Large intestine (tissue), 3 donors: Measurements from ENCODE around the gene SRSF10. TPM values are rescaled to one million over a fixed set of nuclear protein-coding genes. Genes with fewer than 3 reads are reported as not detected.
"Not testable (repeated sequence)": the region's sequence is repeated elsewhere in the genome, so short reads cannot be mapped to it uniquely, and the experiment has no call there.

ENCODE experiments used
- DNase-seq, 2 donors: peaks; one replicate each; pipeline versions ENCODE4 v3.0.0 to v3.0.0-alpha.2; 2013
- H3K27ac ChIP-seq: one replicate; pipeline ENCODE4 v1.5.1; 2013; ENCODE audit warnings: low read length
- H3K27me3 ChIP-seq: 2 replicates; pipeline ENCODE4 v1.6.1; 2013; ENCODE audit warnings: low read length; ENCODE audit not compliant: control insufficient read depth, insufficient read depth
- H3K36me3 ChIP-seq: 2 replicates; pipeline ENCODE4 v1.6.1; 2013; ENCODE audit warnings: low read length; ENCODE audit not compliant: control insufficient read depth, insufficient read depth
- H3K4me1 ChIP-seq: one replicate; pipeline ENCODE4 v1.6.1; 2013; ENCODE audit warnings: low read length; ENCODE audit not compliant: control insufficient read depth, insufficient read depth
- H3K4me3 ChIP-seq: one replicate; pipeline ENCODE4 v1.5.1; 2013; ENCODE audit warnings: low read length
- H3K9me3 ChIP-seq: one replicate; pipeline ENCODE4 v1.6.1; 2013; ENCODE audit warnings: mild to moderate bottlenecking, low read depth, low read length, moderate library complexity; ENCODE audit not compliant: control insufficient read depth
- WGBS: methylation state at CpG from one replicate; pipeline ENCODE4 v1.1.5; 2013; ENCODE audit warnings: low lambda C conversion rate; ENCODE audit not compliant: insufficient coverage; 5-methylcytosine and 5-hydroxymethylcytosine counted together
- polyA plus RNA-seq: library from polyadenylated mRNA; unstranded; fragments of 120-200 nt; gene quantifications from one replicate; pipeline ENCODE4 v1.2.1, GENCODE V29; 2013

The SRSF10 gene
- polyA plus RNA-seq, 1 donor = 169 TPM

- H3K4me1 ChIP-seq = peaks cover 76% of the 10 kb centered on the region
- WGBS = 65% methylated on average over 2 of the region's 6 CpGs
- no peaks in the 10 kb centered on the region for H3K9me3 ChIP-seq
- H3K27ac ChIP-seq = peak overlapping the region; percentile 96
- H3K36me3 ChIP-seq = no peaks in the 10 kb centered on the region
- H3K4me3 ChIP-seq = no peak overlapping the region
- peak; percentile 38 to 66 for DNase-seq
- H3K27me3 ChIP-seq = no peaks in the 10 kb centered on the region
Observed at GRCh38 chr1:24015221-24016210, 35.4 kb upstream of the SRSF10 start.

- H3K27me3 ChIP-seq, DNase-seq, H3K9me3 ChIP-seq, H3K27ac ChIP-seq, H3K36me3 ChIP-seq, H3K4me3 ChIP-seq: not testable (repeated sequence)
- no CpG with 5 or more reads among the region's 8 CpGs for WGBS
- peaks cover 63% of the 10 kb centered on the region for H3K4me1 ChIP-seq
Observed at GRCh38 chr1:24012878-24013277, 32.8 kb upstream of the SRSF10 start.

DNA sequence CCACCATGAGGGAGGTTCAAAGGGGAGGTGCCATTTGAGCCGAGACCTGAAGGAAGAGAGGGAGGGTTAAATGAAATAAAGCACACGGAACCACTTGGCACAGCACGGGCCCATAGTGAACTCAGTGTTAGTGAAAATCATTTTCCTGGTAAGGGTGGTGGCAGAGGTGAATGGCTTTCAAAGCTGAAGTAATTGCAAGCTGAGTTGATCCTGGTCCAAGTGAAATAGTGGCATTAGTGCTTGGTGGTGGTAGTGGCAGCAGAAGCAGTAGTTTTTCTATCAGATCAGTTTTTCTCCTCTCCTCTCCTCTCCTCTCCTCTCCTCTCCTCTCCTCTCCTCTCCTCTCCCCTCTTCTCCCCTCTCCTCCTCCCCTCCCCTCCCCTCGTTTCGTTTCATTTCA lies 30.5 kb upstream of the SRSF10 start:
- no peak overlapping the region for H3K27ac ChIP-seq
- no peak for DNase-seq

GRCh38 chr1:24009406-24009805 lies 29.3 kb upstream of the SRSF10 start:
- DNase-seq = no peak
- no peak overlapping the region for H3K27ac ChIP-seq
- H3K9me3 ChIP-seq = no peaks in the 10 kb centered on the region
- H3K4me3 ChIP-seq = no peak overlapping the region
- H3K27me3 ChIP-seq = no peaks in the 10 kb centered on the region
- 88% methylated on average over 1 of the region's 1 CpG for WGBS
- H3K4me1 ChIP-seq = peaks cover 34% of the 10 kb centered on the region
- H3K36me3 ChIP-seq = no peaks in the 10 kb centered on the region

More for the DNA sequence above, 30.5 kb upstream of the SRSF10 start:
- no peaks in the 10 kb centered on the region for H3K9me3 ChIP-seq
- no peaks in the 10 kb centered on the region for H3K27me3 ChIP-seq
- no peak overlapping the region for H3K4me3 ChIP-seq
- no CpG with 5 or more reads among the region's 5 CpGs for WGBS
- no peaks in the 10 kb centered on the region for H3K36me3 ChIP-seq
- H3K4me1 ChIP-seq = peaks cover 42% of the 10 kb centered on the region

DNA sequence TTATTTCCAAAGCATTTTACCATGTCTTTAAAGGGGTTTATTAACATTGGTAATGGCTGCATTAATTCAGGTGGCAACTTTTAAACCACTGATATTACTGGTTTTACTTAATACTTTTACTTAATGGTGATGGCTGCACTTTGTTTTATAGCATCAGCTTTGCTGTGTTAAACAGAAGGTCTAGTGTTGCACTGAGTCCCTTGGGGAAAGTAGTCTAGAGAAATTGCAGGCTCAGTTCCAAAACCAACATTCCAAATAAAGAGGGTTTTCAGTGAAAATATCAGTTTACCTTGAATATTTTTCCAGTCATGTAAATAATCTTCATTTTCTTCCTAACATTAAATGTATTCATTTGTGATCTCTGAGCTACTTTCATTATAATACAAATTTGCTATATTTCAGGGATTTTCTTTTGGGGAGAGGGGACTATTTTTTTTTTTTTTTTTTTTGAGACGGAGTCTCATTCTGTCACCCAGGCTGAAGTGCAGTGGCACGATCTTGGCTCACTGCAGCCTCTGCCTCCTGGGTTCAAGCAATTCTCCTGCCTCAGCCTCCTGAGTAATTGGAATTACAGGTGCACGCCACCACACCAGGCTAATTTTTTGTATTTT lies 28.6 kb upstream of the SRSF10 start:
- not testable (repeated sequence) for H3K9me3 ChIP-seq, H3K4me3 ChIP-seq, DNase-seq, H3K36me3 ChIP-seq, H3K27ac ChIP-seq, H3K27me3 ChIP-seq
- peaks cover 27% of the 10 kb centered on the region for H3K4me1 ChIP-seq
- WGBS = no CpG with 5 or more reads among the region's 3 CpGs

- H3K36me3 ChIP-seq = no peaks in the 10 kb centered on the region
- no peaks in the 10 kb centered on the region for H3K9me3 ChIP-seq
- no peak overlapping the region for H3K4me3 ChIP-seq
- H3K27ac ChIP-seq = no peak overlapping the region
- peaks cover 37% of the 10 kb centered on the region for H3K4me1 ChIP-seq
- DNase-seq = no peak
- H3K27me3 ChIP-seq = no peaks in the 10 kb centered on the region
Observed at GRCh38 chr1:24007079-24007478, 27.0 kb upstream of the SRSF10 start.

GRCh38 chr1:24005163-24005562 lies 25.0 kb upstream of the SRSF10 start:
- no peak for DNase-seq
- WGBS = 100% methylated on average over 1 of the region's 3 CpGs
- no peak overlapping the region for H3K27ac ChIP-seq

GRCh38 chr1:24004132-24004531 lies 24.0 kb upstream of the SRSF10 start:
- H3K4me3 ChIP-seq = no peak overlapping the region
- H3K27me3 ChIP-seq = no peaks in the 10 kb centered on the region
- DNase-seq = no peak
- peaks cover 24% of the 10 kb centered on the region for H3K4me1 ChIP-seq
- H3K27ac ChIP-seq = no peak overlapping the region
- 92% methylated on average over 2 of the region's 5 CpGs for WGBS
- no peaks in the 10 kb centered on the region for H3K36me3 ChIP-seq
- no peaks in the 10 kb centered on the region for H3K9me3 ChIP-seq

More at GRCh38 chr1:24005163-24005562, 25.0 kb upstream of the SRSF10 start:
- Histone ChIP-seq H3K9me3 (no peaks in the 10 kb centered on the region), H3K27me3 (no peaks in the 10 kb centered on the region), H3K4me1 (peaks cover 33% of the 10 kb centered on the region), H3K4me3 (no peak overlapping the region), H3K36me3 (no peaks in the 10 kb centered on the region)

GRCh38 chr1:24003331-24003972 lies 23.3 kb upstream of the SRSF10 start:
- no peak for DNase-seq
- H3K36me3 ChIP-seq = no peaks in the 10 kb centered on the region
- H3K4me1 ChIP-seq = peaks cover 24% of the 10 kb centered on the region
- H3K27me3 ChIP-seq = no peaks in the 10 kb centered on the region
- no peaks in the 10 kb centered on the region for H3K9me3 ChIP-seq
- no peak overlapping the region for H3K4me3 ChIP-seq
- H3K27ac ChIP-seq = peak overlapping the region; percentile 18
- no CpG with 5 or more reads among the region's 4 CpGs for WGBS

GRCh38 chr1:24002695-24003094 lies 22.6 kb upstream of the SRSF10 start:
- DNase-seq = no peak
- H3K4me3 ChIP-seq = no peak overlapping the region
- WGBS = 100% methylated on average over 1 of the region's 2 CpGs
- no peaks in the 10 kb centered on the region for H3K9me3 ChIP-seq
- H3K36me3 ChIP-seq = no peaks in the 10 kb centered on the region
- peak overlapping the region; percentile 65 for H3K27ac ChIP-seq
- no peaks in the 10 kb centered on the region for H3K27me3 ChIP-seq
- H3K4me1 ChIP-seq = peaks cover 24% of the 10 kb centered on the region
